GM10248 (cell line): ENCODE measurements around the gene MAD2L1BP.
A peak's percentile ranks its signal among the peaks of the same experiment; 100 is the strongest.

Experiments used
- CTCF ChIA-PET: fragments of 300-600 bp; sonication (Branson Sonifier 250); formaldehyde crosslinking; extraction: SDS; loops from one replicate; lab custom pipeline; 2021; ENCODE audit warnings: antibody characterized with exemption; lab: Yijun Ruan, JAX
- POLR2A ChIA-PET: fragments of 350-650 bp; sonication (Branson Sonifier 250); formaldehyde crosslinking; extraction: SDS; loops from one replicate; lab custom pipeline; 2020; ENCODE audit warnings: antibody characterized with exemption; lab: Yijun Ruan, JAX
- DNase-seq: peaks from one replicate; pipeline ENCODE4 v3.0.0; 2012; ENCODE audit errors: extremely low spot score
- CTCF ChIP-seq: IDR thresholded peaks from 2 replicates; pipeline ENCODE4 v1.5.1; 2012; ENCODE audit warnings: mild to moderate bottlenecking, low read depth; ENCODE audit errors: extremely low read depth, missing control alignments, control extremely low read depth

The MAD2L1BP gene

DNA sequence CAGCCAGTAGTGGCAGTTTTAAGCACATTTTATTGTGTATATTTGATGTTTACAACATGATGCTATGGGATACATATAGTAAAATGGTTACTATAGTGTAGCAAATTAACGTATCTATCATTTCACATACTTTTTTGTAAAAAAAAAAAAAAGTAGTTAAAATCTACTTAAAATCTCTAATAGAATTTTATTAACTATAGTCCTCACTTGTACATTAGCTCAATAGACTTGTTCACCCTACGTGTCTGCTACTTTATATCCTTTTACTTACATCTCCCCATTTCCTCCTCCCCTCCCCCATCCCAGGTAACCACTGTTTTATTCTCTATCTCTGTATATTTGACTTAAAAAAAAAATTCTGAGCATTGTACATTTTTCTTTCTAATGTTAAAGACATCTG lies 29.6 kb upstream of the MAD2L1BP start:
- ChIA-PET CTCF (interaction anchor here (0.7 to 3.7 kb wide), 6 partner anchors 9 to 473 kb away, joined by 3 to 16 read pairs (median 4); partner anchors contain the start of genes POLH and XPO5), POLR2A (no interaction called here)
- DNase-seq: no peak
- TF ChIP-seq CTCF: no peak

GRCh38 chr6:43608310-43608763 lies 27.3 kb upstream of the MAD2L1BP start:
- peak; percentile 56 for DNase-seq
- ChIA-PET POLR2A (no interaction called here), CTCF (interaction anchor here (0.6 to 3.7 kb wide), 31 partner anchors 8 to 909 kb away, joined by 3 to 37 read pairs (median 6); partner anchors contain the start of genes DNPH1, GTPBP2, POLH and XPO5)
- peak; percentile 52 for TF ChIP-seq CTCF

GRCh38 chr6:43608807-43609206 lies 26.8 kb upstream of the MAD2L1BP start:
- no peak for TF ChIP-seq CTCF
- DNase-seq: no peak
- ChIA-PET CTCF (interaction anchor here (0.6 to 3.7 kb wide), 30 partner anchors 9 to 910 kb away, joined by 3 to 37 read pairs (median 6); partner anchors contain the start of genes DNPH1, GTPBP2, POLH and XPO5), POLR2A (no interaction called here)

GRCh38 chr6:43609402-43609801 lies 26.2 kb upstream of the MAD2L1BP start:
- CTCF ChIA-PET: interaction anchor here (0.9 to 3.7 kb wide), 22 partner anchors 9 to 481 kb away, joined by 3 to 37 read pairs (median 8); partner anchors contain the start of genes DNPH1, POLH and XPO5
- TF ChIP-seq CTCF: no peak
- POLR2A ChIA-PET: no interaction called here
- DNase-seq: no peak

- ChIA-PET CTCF (interaction anchor here (0.9 to 2.3 kb wide), 11 partner anchors 8 to 469 kb away, joined by 3 to 6 read pairs (median 3); partner anchors contain the start of gene GTPBP2), POLR2A (interaction anchor here (1.0 kb wide), 1 partner anchor 19 kb away, joined by 3 read pairs; the partner anchor contains the start of gene GTPBP2)
- no peak for DNase-seq
- TF ChIP-seq CTCF: no peak
Measured at GRCh38 chr6:43610431-43610830, 25.2 kb upstream of the MAD2L1BP start.

- CTCF ChIA-PET: interaction anchor here (2.0 to 2.8 kb wide), 2 partner anchors 10 to 156 kb away, joined by 6 to 9 read pairs; partner anchors contain the start of gene VEGFA
- TF ChIP-seq CTCF: no peak
- no peak for DNase-seq
- POLR2A ChIA-PET: no interaction called here
Measured at GRCh38 chr6:43613721-43614395, 21.8 kb upstream of the MAD2L1BP start.
